Liver (tissue), 3 donors: ENCODE results near the gene BRIP1.

Experiments
- EGR1 ChIP-seq, 2 donors: IDR thresholded peaks; 2 replicates each; pipeline ENCODE4 v1.6.1; 2016 to 2018; ENCODE audit warnings: antibody characterized with exemption in 2 of 2, low read depth in 2 of 2
- JUND ChIP-seq, 2 donors: IDR thresholded peaks; 2 replicates each; pipeline ENCODE4 v1.6.1; 2016; ENCODE audit warnings: antibody characterized with exemption in 2 of 2
- YY1 ChIP-seq: IDR thresholded peaks from 2 replicates; pipeline ENCODE4 v1.6.1; 2016; ENCODE audit warnings: antibody characterized with exemption, mild to moderate bottlenecking
- TF ChIP-seq, protein P1 (sequence below): fragments of 150-350 bp; IDR thresholded peaks from 2 replicates; pipeline ENCODE4 v1.5.1; 2017; ENCODE audit warnings: improper control_type of control experiment, low read depth, low read length; ENCODE audit not compliant: missing input control
- donor health status: healthy.
- donor health status: healthy.

DNA sequence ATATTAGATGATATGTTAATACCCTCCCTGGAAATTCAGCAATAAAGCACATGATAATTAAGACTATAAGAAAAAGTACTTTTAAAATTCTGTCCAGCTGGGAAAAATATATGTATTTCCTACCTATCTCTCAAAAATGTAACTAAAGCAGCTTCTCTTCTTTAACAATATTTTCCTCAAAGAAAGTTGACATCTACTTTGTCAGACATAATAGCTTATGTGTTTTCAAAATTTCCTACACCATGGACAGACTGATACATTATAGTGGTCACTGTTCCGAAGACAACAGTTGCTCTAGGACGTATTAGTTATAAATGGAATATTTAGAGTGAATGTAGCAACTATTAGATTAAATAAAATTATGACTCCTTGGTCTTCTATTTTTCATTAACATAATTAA, 140.9 kb downstream of the BRIP1 start:
- TF ChIP-seq, protein P1, sequence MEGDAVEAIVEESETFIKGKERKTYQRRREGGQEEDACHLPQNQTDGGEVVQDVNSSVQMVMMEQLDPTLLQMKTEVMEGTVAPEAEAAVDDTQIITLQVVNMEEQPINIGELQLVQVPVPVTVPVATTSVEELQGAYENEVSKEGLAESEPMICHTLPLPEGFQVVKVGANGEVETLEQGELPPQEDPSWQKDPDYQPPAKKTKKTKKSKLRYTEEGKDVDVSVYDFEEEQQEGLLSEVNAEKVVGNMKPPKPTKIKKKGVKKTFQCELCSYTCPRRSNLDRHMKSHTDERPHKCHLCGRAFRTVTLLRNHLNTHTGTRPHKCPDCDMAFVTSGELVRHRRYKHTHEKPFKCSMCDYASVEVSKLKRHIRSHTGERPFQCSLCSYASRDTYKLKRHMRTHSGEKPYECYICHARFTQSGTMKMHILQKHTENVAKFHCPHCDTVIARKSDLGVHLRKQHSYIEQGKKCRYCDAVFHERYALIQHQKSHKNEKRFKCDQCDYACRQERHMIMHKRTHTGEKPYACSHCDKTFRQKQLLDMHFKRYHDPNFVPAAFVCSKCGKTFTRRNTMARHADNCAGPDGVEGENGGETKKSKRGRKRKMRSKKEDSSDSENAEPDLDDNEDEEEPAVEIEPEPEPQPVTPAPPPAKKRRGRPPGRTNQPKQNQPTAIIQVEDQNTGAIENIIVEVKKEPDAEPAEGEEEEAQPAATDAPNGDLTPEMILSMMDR = no peak
- TF ChIP-seq JUND (IDR thresholded peaks at IDR 0.05) (no peak), EGR1 (IDR thresholded peaks at IDR 0.05; ENCODE audit: low read depth in 2 of 2) (no peak), YY1 (no peak)
